ENCODE results near the gene GANC. TPM values are rescaled to one million over a fixed set of nuclear protein-coding genes. Genes with fewer than 3 reads are reported as not detected.
A peak's percentile ranks its signal among the peaks of the same experiment; 100 is the strongest.

Gene GANC
- total RNA-seq, 1 donor from 2014 or later, result 11.1 TPM

DNA sequence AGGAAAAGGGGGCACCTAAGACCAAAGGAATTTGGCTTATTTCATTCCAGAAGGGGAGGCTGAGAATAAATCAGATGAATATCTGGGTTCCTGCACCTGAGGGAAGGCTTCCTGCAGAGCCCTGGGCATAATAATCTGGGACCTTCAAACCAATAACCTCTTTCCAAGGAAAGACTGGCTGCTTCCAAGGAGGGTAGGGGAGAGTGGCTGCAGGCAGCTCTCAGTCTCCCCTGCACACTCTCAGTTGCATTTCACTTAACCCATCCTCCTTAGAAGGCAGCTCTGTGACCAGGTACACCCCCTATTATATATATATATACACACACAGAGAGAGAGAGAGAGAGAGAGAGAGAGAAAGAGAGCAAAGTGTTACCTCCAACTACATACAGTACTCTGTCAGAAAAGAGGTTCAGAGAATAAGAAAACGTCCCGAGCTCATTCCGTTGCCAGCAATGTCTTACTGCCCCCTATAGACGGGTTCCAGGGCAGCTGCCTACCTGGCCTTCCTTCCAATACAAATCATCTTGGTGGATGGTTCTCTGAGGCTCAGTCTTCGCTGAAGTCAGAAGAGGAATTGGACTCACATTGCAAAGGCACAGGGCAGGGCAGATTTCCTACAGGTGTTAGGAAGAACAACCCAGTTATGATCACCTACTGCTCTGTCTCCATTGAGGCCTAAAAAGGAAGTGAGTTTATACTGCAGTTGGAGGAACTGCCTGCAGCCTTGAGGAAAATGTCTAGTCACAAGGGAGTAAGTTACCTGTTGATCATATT lies 112.4 kb downstream of the GANC start:
- DNase-seq, result peak; percentile 78

DNA sequence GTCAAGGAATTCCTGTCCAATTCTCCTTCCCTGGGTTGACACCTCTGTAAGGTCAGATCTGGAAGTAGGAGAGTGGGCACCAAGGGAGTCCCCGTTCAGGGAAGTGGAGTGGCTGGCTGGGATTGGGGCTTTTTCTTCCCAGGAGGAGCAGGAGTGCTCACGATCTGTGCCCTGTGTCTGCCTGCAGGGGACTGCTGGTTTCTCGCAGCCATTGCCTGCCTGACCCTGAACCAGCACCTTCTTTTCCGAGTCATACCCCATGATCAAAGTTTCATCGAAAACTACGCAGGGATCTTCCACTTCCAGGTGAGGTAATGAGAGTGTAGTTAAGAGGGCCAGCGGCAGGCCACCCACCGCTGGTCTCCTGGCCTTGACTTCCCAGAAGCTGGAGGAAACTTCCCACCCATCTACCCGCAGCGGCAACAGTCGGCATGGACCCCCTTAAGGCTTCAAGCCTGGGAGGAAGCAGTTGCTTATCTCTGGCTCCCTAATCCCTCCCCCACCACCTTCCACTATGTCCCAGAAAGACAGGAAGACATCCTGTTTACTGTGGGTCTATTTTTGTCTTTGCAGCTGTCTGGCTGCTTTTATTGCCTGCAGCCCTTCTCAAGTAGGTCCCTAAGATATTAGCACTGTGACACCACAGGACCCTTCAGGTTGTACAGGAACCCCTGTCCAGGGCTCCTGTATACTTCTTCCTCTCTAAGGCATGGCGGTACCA lies 113.1 kb downstream of the GANC start:
- DNase-seq, result peak; percentile 17

DNA sequence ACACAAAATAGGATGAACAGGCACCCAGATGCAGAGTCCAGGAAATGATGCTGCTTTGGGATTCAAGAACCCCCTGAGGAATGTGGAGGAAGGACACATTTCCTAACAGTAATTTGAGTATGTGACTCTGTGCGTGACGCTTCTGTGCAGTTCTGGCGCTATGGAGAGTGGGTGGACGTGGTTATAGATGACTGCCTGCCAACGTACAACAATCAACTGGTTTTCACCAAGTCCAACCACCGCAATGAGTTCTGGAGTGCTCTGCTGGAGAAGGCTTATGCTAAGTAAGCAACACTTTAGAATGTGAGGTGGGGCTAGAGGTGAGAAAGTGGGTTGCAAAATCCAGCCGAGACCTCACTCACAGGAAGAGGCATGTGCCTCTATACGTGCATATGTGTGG lies 114.6 kb downstream of the GANC start:
- no peak for DNase-seq

DNA sequence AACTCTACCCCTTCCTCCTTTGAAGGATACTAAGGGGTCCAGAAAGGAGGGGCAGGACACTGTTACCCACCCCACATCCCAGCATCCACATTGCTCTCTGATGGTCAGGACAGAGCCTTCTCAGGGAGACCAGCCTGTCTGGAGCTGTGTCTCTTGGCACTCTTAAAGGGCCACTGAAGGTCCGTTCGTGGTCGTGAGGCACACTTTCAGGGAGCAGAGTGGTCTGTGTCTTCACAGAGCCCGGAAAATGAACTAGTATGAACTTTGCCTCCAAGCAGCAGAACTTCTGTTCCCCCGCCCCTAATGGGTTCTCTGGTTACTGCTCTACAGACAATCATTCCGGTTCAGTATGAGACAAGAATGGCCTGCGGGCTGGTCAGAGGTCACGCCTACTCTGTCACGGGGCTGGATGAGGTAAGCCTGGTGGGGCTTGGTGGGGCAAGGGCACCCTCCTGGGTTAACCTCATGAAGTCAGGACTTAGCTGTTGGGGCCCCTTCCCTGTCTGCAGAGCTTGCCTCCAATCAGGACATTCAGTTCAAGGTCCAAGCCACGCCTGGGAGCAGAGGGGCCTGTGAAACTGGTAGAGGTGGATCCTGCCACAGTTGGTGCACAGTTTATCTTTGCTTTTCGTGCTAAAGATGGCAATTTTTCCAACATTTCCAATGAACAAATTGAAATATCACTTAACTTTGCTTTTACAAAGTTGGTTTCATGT lies 119.5 kb downstream of the GANC start:
- no peak for DNase-seq

DNA sequence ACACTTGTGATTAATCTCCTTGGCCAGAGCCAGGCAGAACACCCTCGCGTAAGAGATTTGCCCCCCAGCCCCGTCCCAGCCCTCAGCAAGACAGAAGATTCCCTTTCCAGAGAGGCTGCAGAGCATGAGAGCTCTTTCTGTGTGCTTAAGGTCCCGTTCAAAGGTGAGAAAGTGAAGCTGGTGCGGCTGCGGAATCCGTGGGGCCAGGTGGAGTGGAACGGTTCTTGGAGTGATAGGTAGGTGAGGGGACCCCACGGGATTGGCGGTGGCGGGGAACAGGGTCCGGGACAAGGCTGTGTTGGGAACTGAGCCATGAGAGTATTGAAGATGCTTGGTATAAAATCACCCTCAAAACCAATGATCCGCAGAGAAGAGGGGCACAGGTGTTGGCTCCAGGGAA lies 121.1 kb downstream of the GANC start:
- no peak for DNase-seq

DNA sequence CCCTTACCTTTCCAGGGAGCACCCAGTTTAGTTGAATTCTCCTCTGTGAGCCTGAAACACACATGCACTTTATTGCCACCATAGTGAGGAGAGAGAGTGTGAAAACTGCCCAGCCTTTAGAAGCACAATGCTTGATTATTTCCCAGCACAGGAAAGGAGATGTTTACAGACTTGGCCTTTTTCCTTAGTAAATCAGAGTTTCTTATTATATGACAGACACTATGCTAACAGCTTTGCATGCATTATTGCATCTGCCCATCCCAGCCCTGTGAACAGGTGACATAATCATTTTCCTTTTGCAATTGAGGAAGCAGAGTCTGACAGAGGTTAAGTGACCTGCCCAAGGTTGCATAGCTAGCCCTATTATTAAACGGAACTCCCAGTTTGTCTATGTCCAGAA lies 122.8 kb downstream of the GANC start:
- no peak for DNase-seq

DNA sequence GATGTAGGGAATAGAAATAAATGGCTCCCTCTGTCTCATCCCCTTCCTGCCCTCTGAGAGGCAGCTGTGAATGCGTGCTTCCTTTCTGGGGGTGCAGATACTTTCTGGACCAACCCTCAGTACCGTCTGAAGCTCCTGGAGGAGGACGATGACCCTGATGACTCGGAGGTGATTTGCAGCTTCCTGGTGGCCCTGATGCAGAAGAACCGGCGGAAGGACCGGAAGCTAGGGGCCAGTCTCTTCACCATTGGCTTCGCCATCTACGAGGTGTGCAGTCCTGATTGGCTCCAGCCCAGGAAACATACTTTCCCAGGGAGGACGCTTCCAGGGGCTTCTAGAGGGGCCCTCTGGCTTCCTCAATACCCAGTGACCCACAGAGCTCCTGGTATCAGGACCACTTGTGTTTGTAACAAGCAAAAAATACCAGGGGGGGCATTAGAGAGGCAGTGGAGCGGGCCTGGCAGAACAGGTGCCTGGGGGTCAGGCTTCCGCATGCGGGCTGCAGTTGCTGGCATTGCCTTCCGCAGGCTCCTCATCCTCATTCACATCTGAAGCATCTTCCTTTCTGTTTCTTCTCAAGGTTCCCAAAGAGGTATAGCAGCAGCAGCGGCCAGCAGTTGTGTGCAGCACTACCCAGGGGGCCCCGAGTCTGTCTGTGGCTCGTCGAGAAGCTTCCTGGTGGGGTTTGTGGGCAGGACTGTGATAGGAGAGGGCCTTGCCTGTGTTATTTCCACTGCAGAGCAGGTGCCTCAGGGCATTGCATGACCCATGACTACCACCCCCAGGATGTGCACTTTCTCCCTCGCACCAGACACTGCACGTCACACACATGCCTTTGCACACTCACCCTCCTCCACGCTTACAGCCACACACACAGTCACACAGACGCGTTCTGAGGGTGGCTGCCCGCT lies 128.8 kb downstream of the GANC start:
- DNase-seq, result peak; percentile 41

DNA sequence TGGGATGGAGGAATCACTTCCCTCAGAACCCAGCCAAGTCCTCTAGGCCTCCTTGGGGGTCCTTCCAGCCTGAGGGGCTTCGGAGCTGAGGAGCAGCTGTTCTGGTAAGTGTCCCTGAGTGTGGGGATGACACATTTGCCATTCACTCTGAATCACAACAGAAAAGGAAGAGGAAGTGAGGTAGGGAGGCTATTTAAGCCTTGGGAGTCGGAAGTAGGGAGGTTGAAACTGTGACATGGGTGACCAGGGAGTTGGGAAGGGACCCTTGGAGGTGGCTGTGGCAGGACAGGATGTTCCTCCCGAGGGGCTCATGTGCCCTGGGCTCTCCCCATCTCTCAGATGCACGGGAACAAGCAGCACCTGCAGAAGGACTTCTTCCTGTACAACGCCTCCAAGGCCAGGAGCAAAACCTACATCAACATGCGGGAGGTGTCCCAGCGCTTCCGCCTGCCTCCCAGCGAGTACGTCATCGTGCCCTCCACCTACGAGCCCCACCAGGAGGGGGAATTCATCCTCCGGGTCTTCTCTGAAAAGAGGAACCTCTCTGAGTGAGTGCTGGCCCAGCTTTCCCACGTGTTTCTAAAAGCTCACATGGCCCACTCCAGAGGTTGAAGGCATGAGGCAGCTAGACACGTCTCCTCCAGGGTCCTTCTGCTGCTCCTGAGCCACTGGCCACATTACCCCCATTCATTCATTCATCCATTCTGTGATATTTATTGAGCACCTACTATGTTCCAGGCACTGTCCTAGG lies 129.6 kb downstream of the GANC start:
- DNase-seq, result no peak

DNA sequence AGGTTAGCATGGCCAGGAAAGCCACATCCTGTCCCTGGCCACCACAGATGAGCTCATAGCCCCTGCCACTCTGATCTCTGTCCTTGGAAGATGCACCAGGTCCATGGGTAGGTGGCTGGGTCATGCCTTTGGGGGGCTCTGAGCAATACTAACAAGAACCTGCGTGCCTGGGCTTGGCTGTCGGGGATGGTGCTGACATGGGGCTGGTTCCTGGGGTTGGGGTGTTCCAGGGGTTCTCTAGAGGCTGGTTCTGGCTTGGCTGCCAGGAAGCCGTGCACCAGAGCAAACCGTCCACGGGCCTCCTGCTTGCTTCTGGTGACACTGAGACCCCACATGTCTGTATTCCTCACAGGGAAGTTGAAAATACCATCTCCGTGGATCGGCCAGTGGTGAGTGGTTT lies 130.4 kb downstream of the GANC start:
- no peak for DNase-seq

DNA sequence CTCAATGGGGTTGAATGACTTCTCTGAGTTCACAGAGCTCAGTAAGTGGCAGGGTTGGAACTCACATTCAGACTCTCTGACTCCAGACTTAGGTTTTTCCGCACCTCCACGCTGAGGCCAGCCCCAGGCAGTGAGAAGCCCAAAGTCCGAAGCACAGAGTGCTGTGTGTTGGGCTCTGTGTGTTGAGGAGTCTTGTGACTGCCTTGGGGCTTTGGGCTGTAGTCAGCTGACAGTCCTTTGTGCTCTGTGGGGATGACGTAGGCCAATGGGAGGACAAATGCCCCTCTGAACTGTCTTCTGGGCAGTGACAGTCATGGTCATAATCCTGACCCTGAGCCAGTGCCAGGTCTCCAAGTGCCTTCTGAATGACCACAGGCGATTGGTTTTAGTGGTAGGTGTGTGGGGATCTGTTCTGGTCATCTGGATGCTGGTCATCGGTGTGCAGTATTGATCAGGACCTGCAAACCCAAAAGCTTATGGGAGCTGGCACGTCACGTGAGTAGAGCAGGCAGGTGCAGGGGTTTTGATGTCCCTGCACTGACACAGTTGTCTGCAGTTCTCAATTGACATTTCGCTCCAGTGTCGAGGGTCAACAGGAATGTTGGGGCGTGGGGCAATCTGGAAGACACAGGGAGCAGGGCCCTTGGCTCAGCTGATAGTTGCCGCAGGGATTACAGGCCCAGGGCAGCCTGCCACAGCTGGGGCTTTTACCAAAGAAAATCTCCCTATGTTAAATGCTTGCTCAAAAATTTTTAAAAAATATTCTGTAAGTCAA lies 131.6 kb downstream of the GANC start:
- no peak for DNase-seq

DNA sequence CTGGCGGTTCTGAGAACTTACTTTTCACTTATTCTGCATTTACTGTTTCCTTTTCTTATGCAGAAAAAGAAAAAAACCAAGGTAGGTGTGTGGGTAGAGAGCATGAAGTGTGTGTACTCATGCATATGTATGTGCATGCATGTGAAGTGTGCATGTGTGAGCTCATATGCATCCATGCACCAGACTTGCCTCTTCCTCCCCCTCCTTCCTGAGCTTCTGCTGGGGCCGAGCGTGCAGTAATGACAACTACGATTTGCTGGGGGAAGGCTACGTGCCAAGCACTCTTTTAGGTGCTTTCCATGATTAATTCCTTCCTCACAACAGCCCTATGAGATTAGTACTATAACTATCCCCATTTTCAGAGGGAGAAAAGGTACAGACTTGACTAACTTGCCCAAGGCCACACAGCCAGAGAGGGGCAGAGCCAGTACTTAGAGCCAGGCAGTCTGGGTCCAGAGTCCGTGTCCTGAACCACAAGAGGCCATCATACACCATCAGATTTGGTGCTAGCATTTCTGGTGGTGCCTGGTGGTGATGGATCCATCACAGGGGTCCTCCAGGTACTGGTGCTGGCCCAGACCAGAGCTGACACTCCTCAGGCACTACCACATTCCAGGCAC lies 133.0 kb downstream of the GANC start:
- no peak for DNase-seq

Other genes with a start within 250 kb of the GANC start
- gene PLA2G4D, start 178.6 kb upstream of the GANC start, total RNA-seq, result 0.17 TPM in 1 of 2 replicates, not detected in the other
- gene PLA2G4F, start 116.6 kb upstream of the GANC start, total RNA-seq, result not detected in 2 replicates
- gene VPS39, start 64.9 kb upstream of the GANC start, total RNA-seq, result 47.0 and 53.4 TPM in 2 replicates
- 60.6 and 62.3 TPM in 2 replicates for gene TMEM87A, start 232 bp downstream of the GANC start, total RNA-seq
- gene CAPN3, start 86.3 kb downstream of the GANC start, total RNA-seq, result 0.37 and 2.4 TPM in 2 replicates
- 46.3 and 58.3 TPM in 2 replicates for gene ZNF106, start 217.9 kb downstream of the GANC start, total RNA-seq
- 181 and 203 TPM in 2 replicates for gene SNAP23, start 222.4 kb downstream of the GANC start, total RNA-seq